Measurements from ENCODE around the gene UBE3B. TPM values are rescaled to one million over a fixed set of nuclear protein-coding genes. Genes with fewer than 3 reads are reported as not detected.

Gene UBE3B
- total RNA-seq, 1 experiment from 2014 or later = 3,976 TPM

- H3K9me3 ChIP-seq (replicated peaks) = no peaks in the 10 kb centered on the region
- no peak for DNase-seq (ENCODE audit: low read depth in 1 of 2, low spot score in 2 of 2)
- H3K4me3 ChIP-seq = no peak overlapping the region
- no peak overlapping the region for H3K27ac ChIP-seq
- peaks cover 59% of the 10 kb centered on the region for H3K36me3 ChIP-seq
- no peaks in the 10 kb centered on the region for H3K4me1 ChIP-seq (replicated peaks)
- no peaks in the 10 kb centered on the region for H3K27me3 ChIP-seq (replicated peaks)
Measured at GRCh38 chr12:109580272-109580671, 102.8 kb downstream of the UBE3B start.

- Histone ChIP-seq H3K9me3 (replicated peaks) (no peaks in the 10 kb centered on the region), H3K27me3 (replicated peaks) (no peaks in the 10 kb centered on the region), H3K36me3 (peaks cover 55% of the 10 kb centered on the region), H3K4me3 (no peak overlapping the region), H3K4me1 (replicated peaks) (no peaks in the 10 kb centered on the region), H3K27ac (no peak overlapping the region)
- no peak for DNase-seq (ENCODE audit: low read depth in 1 of 2, low spot score in 2 of 2)
Measured at GRCh38 chr12:109580684-109581333, 103.4 kb downstream of the UBE3B start.

DNA sequence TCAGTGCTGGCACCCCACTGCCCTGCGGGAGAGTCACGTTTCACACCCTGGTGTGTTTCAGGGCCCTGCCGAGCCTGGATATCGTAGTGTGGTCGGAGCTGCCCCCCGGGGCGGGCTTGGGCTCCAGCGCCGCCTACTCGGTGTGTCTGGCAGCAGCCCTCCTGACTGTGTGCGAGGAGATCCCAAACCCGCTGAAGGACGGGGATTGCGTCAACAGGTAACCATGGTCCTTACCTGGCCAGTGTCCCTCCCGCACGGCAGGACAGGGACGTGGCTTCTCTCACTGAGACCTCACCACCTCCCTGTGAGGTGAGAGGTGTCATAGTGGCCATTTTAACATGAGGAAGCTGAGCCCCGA is 103.9 kb downstream of the UBE3B start:
- Histone ChIP-seq H3K36me3 (peaks cover 50% of the 10 kb centered on the region), H3K4me1 (replicated peaks) (no peaks in the 10 kb centered on the region), H3K27me3 (replicated peaks) (no peaks in the 10 kb centered on the region), H3K9me3 (replicated peaks) (no peaks in the 10 kb centered on the region), H3K4me3 (no peak overlapping the region), H3K27ac (no peak overlapping the region)
- no peak for DNase-seq (ENCODE audit: low read depth in 1 of 2, low spot score in 2 of 2)

GRCh38 chr12:109581856-109582255 is 104.4 kb downstream of the UBE3B start:
- DNase-seq (ENCODE audit: low read depth in 1 of 2, low spot score in 2 of 2) = no peak
- Histone ChIP-seq H3K9me3 (replicated peaks) (no peaks in the 10 kb centered on the region), H3K4me1 (replicated peaks) (no peaks in the 10 kb centered on the region), H3K4me3 (no peak overlapping the region), H3K27me3 (replicated peaks) (no peaks in the 10 kb centered on the region), H3K27ac (no peak overlapping the region), H3K36me3 (peaks cover 50% of the 10 kb centered on the region)

- peaks cover 43% of the 10 kb centered on the region for H3K36me3 ChIP-seq
- DNase-seq (ENCODE audit: low read depth in 1 of 2, low spot score in 2 of 2) = no peak
- H3K27me3 ChIP-seq (replicated peaks) = no peaks in the 10 kb centered on the region
- no peaks in the 10 kb centered on the region for H3K9me3 ChIP-seq (replicated peaks)
- H3K4me3 ChIP-seq = no peak overlapping the region
- no peaks in the 10 kb centered on the region for H3K4me1 ChIP-seq (replicated peaks)
- no peak overlapping the region for H3K27ac ChIP-seq
Measured at GRCh38 chr12:109582636-109583035, 105.2 kb downstream of the UBE3B start.

DNA sequence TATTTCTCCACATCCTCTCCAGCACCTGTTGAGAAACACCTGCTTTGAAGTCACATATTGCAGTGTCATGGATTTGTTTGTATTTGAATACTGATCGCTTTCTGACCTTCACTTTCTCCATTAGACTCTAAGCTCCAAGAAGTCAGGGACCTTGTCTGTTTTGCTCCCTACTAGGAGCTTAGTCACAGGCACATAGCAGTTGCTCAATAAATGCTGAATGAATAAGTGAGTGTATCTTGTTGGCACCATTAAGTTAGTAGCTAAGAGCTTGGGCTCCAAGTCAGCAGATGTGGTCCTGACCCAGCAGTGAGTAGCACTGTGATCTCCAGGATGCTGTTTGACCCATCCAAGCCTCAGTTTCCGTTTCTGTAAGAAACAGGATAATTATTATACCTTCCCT is 106.3 kb downstream of the UBE3B start:
- no peak for DNase-seq (ENCODE audit: low read depth in 1 of 2, low spot score in 2 of 2)
- peaks cover 38% of the 10 kb centered on the region for H3K36me3 ChIP-seq

More for the DNA sequence above, 106.3 kb downstream of the UBE3B start:
- no peaks in the 10 kb centered on the region for H3K4me1 ChIP-seq (replicated peaks)
- no peaks in the 10 kb centered on the region for H3K27me3 ChIP-seq (replicated peaks)
- no peak overlapping the region for H3K27ac ChIP-seq
- no peaks in the 10 kb centered on the region for H3K9me3 ChIP-seq (replicated peaks)
- no peak overlapping the region for H3K4me3 ChIP-seq

Other genes with a start within 250 kb of the UBE3B start
- gene FOXN4, start 168.3 kb upstream of the UBE3B start, total RNA-seq (2014; rRNA removed; shearing (Covaris generic)) = not detected in 2 replicates
- gene MYO1H, start 129.7 kb upstream of the UBE3B start, total RNA-seq (2014; rRNA removed; shearing (Covaris generic)) = not detected in 2 replicates
- gene KCTD10, start 334 bp upstream of the UBE3B start, total RNA-seq (2014; rRNA removed; shearing (Covaris generic)) = 25.2 and 33.0 TPM in 2 replicates
- gene MMAB, start 95.9 kb downstream of the UBE3B start, total RNA-seq (2014; rRNA removed; shearing (Covaris generic)) = 17.8 and 33.3 TPM in 2 replicates
- gene MVK, start 96.2 kb downstream of the UBE3B start, total RNA-seq (2014; rRNA removed; shearing (Covaris generic)) = 16.7 and 18.1 TPM in 2 replicates
- gene FAM222A, start 236.2 kb downstream of the UBE3B start, total RNA-seq (2014; rRNA removed; shearing (Covaris generic)) = 7.4 and 7.8 TPM in 2 replicates